ENCODE measurements around the gene ZNF148.

- TF ChIP-seq POLR2A (IDR thresholded peaks at IDR 0.05): no peak
- TF ChIP-seq, protein P1, sequence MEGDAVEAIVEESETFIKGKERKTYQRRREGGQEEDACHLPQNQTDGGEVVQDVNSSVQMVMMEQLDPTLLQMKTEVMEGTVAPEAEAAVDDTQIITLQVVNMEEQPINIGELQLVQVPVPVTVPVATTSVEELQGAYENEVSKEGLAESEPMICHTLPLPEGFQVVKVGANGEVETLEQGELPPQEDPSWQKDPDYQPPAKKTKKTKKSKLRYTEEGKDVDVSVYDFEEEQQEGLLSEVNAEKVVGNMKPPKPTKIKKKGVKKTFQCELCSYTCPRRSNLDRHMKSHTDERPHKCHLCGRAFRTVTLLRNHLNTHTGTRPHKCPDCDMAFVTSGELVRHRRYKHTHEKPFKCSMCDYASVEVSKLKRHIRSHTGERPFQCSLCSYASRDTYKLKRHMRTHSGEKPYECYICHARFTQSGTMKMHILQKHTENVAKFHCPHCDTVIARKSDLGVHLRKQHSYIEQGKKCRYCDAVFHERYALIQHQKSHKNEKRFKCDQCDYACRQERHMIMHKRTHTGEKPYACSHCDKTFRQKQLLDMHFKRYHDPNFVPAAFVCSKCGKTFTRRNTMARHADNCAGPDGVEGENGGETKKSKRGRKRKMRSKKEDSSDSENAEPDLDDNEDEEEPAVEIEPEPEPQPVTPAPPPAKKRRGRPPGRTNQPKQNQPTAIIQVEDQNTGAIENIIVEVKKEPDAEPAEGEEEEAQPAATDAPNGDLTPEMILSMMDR (IDR thresholded peaks at IDR 0.05): no peak
These were observed 49.4 kb downstream of the ZNF148 start for GRCh38 chr3:125325746-125326145.

All from stomach (tissue), 4 donors.